GM12801 (cell line): ENCODE results near the gene EML6.

ENCODE experiments used
- CTCF ChIP-seq: IDR thresholded peaks from one replicate; pipeline ENCODE4 v1.5.1; 2011; ENCODE audit warnings: control low read depth; ENCODE audit not compliant: insufficient read length; ENCODE audit errors: extremely low read depth

Gene EML6

GRCh38 chr2:55018619-55019018, 295.2 kb downstream of the EML6 start:
- no peak for TF ChIP-seq CTCF

- TF ChIP-seq CTCF, result no peak
These were observed 296.2 kb downstream of the EML6 start for GRCh38 chr2:55019526-55020258.
